Ascending aorta (tissue), 2 donors: Measurements from ENCODE around the gene ZNF432. TPM values are rescaled to one million over a fixed set of nuclear protein-coding genes. Genes with fewer than 3 reads are reported as not detected.

Experiments used
- DNase-seq, 2 donors: peaks; one replicate each; pipeline ENCODE4 v3.0.0-alpha.2; 2019; ENCODE audit warnings: low spot score in 2 of 2
- H3K27ac ChIP-seq, 2 donors: fragments of 200-600 bp; sonication (generic); one replicate each; pipeline ENCODE4 v1.5.1; 2016 to 2017; ENCODE audit warnings: mild to moderate bottlenecking in 1 of 2
- H3K27me3 ChIP-seq: fragments of 200-600 bp; sonication (generic); one replicate; pipeline ENCODE4 v1.5.1; 2017
- H3K36me3 ChIP-seq, 2 donors: fragments of 200-600 bp; sonication (generic); one replicate each; pipeline ENCODE4 v1.5.1; 2016
- H3K4me1 ChIP-seq, 2 donors: fragments of 200-600 bp; sonication (generic); one replicate each; pipeline ENCODE4 v1.5.1; 2016 to 2017; ENCODE audit warnings: mild to moderate bottlenecking in 1 of 2
- H3K4me3 ChIP-seq, 2 donors: fragments of 200-600 bp; sonication (generic); one replicate each; pipeline ENCODE4 v1.5.1; 2016 to 2017; ENCODE audit warnings: mild to moderate bottlenecking in 1 of 2
- H3K9me3 ChIP-seq, 2 donors: fragments of 200-600 bp; sonication (generic); one replicate each; pipeline ENCODE4 v1.5.1; 2016
- intact Hi-C: fragments of 100-400 bp; cut with DNase I; formaldehyde crosslinking; loops from one replicate; pipeline ENCODE4 v1.15.1; 2023
- total RNA-seq: library from RNA; depleted of rRNA; stranded (reverse); fragments of >200 nt; gene quantifications from one replicate; pipeline ENCODE4 v1.1.0, GENCODE V29; 2016
- TF ChIP-seq, protein P1 (sequence below), 3 experiments: fragments of 200-600 bp in 2 of 3; fragments of 450-650 bp in 1 of 3; sonication (generic) in 2 of 3; IDR thresholded peaks; one replicate each; pipeline ENCODE4 v1.5.1; 2016 to 2019; ENCODE audit warnings: antibody characterized with exemption in 3 of 3, mild to moderate bottlenecking in 1 of 3, moderate library complexity in 1 of 3

The ZNF432 gene
- total RNA-seq, 1 donor from 2014 or later, result 6.1 TPM

DNA sequence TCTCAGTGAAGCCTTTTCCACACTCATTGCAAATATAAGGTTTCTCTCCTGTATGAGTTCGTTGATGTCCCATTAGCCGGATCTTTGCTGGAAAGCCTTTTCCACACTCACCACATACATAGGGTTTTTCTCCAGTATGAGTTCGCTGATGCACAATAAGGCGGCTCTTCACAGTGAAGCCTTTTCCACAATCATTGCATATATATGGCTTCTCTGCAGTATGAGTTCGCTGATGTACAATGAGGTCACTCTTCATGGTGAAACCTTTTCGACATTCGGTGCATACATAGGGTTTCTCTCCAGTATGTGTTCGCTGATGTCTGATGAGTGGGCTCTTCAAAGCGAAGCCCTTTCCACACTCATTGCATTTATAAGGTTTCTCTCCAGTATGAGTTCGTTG lies 55.2 kb downstream of the ZNF432 start:
- Histone ChIP-seq H3K9me3 (peaks cover 84 to 99% of the 10 kb centered on the region in 2 donors), H3K4me1 (no peaks in the 10 kb centered on the region), H3K27me3 (no peaks in the 10 kb centered on the region), H3K4me3 (no peak overlapping the region), H3K36me3 (peaks cover 56 to 63% of the 10 kb centered on the region in 2 donors), H3K27ac (no peak overlapping the region)
- intact Hi-C loops, result no loop called here
- TF ChIP-seq, protein P1, sequence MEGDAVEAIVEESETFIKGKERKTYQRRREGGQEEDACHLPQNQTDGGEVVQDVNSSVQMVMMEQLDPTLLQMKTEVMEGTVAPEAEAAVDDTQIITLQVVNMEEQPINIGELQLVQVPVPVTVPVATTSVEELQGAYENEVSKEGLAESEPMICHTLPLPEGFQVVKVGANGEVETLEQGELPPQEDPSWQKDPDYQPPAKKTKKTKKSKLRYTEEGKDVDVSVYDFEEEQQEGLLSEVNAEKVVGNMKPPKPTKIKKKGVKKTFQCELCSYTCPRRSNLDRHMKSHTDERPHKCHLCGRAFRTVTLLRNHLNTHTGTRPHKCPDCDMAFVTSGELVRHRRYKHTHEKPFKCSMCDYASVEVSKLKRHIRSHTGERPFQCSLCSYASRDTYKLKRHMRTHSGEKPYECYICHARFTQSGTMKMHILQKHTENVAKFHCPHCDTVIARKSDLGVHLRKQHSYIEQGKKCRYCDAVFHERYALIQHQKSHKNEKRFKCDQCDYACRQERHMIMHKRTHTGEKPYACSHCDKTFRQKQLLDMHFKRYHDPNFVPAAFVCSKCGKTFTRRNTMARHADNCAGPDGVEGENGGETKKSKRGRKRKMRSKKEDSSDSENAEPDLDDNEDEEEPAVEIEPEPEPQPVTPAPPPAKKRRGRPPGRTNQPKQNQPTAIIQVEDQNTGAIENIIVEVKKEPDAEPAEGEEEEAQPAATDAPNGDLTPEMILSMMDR (IDR thresholded peaks at IDR 0.05), result no peak
- no peak for DNase-seq

DNA sequence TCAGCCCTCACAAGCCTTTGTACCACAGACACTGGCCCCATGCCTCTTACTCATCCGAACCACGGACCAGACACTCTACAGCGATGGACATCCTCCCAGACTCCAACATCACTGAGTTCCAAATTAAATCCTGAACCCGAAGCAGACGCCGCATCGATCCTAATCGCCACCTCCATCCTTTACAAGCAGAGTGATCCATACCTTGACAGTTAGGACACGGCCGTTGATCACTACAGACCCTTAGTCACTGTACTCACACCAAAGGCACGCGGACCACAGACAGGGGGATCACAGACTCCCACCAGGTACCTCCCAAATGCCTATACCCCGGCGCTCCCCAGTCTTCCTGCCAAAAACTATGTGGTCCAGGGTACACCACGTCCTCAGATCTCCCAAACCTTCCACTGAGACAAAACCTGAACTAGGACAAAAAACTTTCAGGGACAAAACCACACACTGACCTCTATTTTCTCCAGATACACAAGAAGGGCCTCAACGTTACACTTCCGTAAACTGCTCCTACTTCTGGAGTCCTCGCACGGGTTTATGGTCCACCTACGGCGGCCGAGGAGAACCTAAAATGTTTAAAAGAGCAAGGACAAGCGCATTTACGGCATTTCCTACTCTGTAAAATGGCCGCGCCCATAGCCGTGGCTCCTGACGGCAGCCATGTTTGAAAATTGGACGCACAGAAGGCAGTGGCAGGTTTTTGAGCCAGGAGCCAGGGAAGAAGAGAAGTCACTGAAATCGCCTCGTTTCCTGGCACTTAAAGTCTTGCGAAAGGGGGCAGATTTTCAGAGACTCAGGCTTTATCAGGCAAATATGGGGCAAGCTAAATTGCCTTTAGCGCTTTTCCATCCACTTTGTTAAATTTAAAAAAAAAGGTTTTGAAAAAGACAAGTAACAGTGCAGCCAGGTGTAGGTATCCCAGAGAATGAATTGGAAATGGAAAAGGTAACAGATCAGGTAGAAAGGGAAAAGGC lies 62.0 kb downstream of the ZNF432 start, which contains the start of gene ZNF350:
TSS of gene ZNF350 (minus strand) at position 532 of the 983 bp plus-strand sequence. CDS start 12,480 bp downstream, outside the sequence.
- Histone ChIP-seq H3K27me3 (no peaks in the 10 kb centered on the region), H3K27ac (peak within 1 kb of the TSS; percentile 57 to 71), H3K9me3 (peaks cover 53 to 80% of the 10 kb centered on the region in 2 donors), H3K36me3 (peaks cover 4 to 20% of the 10 kb centered on the region in 2 donors), H3K4me3 (peak within 1 kb of the TSS; percentile 57 to 78), H3K4me1 (peaks cover 0 to 5% of the 10 kb centered on the region in 2 donors)
- intact Hi-C loops, result loop anchor here (2.0 to 5.0 kb wide), 5 partner anchors 42 to 111 kb away; partner anchors contain the start of genes ZNF432, ZNF577, ZNF613 and ZNF614
- TF ChIP-seq, protein P1 (IDR thresholded peaks at IDR 0.05), result no peak
- peak; percentile 78 to 97 for DNase-seq

DNA sequence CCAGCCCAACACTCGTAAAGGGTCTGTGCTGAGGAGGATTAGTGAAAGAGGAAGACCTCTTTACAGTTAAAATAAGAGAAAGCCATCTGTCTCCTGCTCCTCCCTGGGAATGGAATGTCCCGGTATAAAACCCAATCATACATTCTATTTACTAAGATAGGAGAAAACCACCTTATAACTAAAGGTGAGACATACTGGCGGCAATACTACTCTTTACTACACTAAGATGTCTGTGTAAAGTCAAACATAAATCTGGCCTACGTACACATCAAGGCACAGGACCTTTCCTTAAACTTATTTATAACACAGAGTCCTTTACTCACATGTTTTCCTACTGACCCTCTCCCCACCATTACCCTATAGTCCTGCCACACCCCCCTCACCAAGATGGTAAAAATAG lies 65.3 kb downstream of the ZNF432 start:
- Histone ChIP-seq H3K36me3 (peaks cover 27 to 47% of the 10 kb centered on the region in 2 donors), H3K27me3 (no peaks in the 10 kb centered on the region), H3K9me3 (peaks cover 63 to 81% of the 10 kb centered on the region in 2 donors), H3K4me3 (no peak overlapping the region), H3K27ac (no peak overlapping the region), H3K4me1 (peaks cover 0 to 5% of the 10 kb centered on the region in 2 donors)
- TF ChIP-seq, protein P1 (IDR thresholded peaks at IDR 0.05), result no peak
- no peak for DNase-seq
- intact Hi-C loops, result no loop called here

Other genes with a start within 250 kb of the ZNF432 start
- 3.8 TPM for gene ZNF577, start 160.9 kb downstream of the ZNF432 start, total RNA-seq
- gene ZNF649, start 143.8 kb downstream of the ZNF432 start, total RNA-seq, result 4.7 TPM
- 4.0 TPM for gene ZNF613, start 121.4 kb downstream of the ZNF432 start, total RNA-seq
- 11.4 TPM for gene ZNF350, start 62.0 kb downstream of the ZNF432 start, total RNA-seq
- gene ZNF615, start 40.6 kb downstream of the ZNF432 start, total RNA-seq, result 11.7 TPM
- 1.7 TPM for gene ZNF614, start 20.5 kb downstream of the ZNF432 start, total RNA-seq
- 6.9 TPM for gene ZNF841, start 46.9 kb upstream of the ZNF432 start, total RNA-seq
- 1.2 TPM for gene ZNF616, start 91.1 kb upstream of the ZNF432 start, total RNA-seq
- 2.8 TPM for gene ZNF836, start 122.8 kb upstream of the ZNF432 start, total RNA-seq
- 215 TPM for gene PPP2R1A, start 141.2 kb upstream of the ZNF432 start, total RNA-seq
- gene ZNF766, start 220.7 kb upstream of the ZNF432 start, total RNA-seq, result 2.3 TPM
- 4.4 TPM for gene ZNF480, start 248.3 kb upstream of the ZNF432 start, total RNA-seq